ENCODE measurements around the gene MBLAC1. TPM values are rescaled to one million over a fixed set of nuclear protein-coding genes. Genes with fewer than 3 reads are reported as not detected.
A peak's percentile ranks its signal among the peaks of the same experiment; 100 is the strongest.

The MBLAC1 gene
- total RNA-seq, 1 experiment from 2014 or later, result 3.2 TPM

- Histone ChIP-seq H3K4me3 (ENCODE audit: low read depth, low read length) (no peak overlapping the region), H3K27me3 (replicated peaks; ENCODE audit: control insufficient read depth, insufficient read depth, low read length) (no peaks in the 10 kb centered on the region), H3K36me3 (ENCODE audit: control insufficient read depth, insufficient read depth, low read length) (peaks cover 9% of the 10 kb centered on the region), H3K9me3 (no peaks in the 10 kb centered on the region), H3K4me1 (0 out of 2 replicates have a peak, but pooled peaks cover 3% of the 10 kb centered on the region)
- no peak for DNase-seq
- Mint-ChIP-seq H3K36me3 (ENCODE audit: insufficient read depth, unreplicated experiment) (peaks cover 94% of the 10 kb centered on the region), H3K4me3 (ENCODE audit: unreplicated experiment) (no peak overlapping the region), H3K9me3 (ENCODE audit: unreplicated experiment) (no peaks in the 10 kb centered on the region), H3K27me3 (ENCODE audit: insufficient read depth, unreplicated experiment) (no peaks in the 10 kb centered on the region), H3K4me1 (ENCODE audit: low read depth, unreplicated experiment) (peaks cover 10% of the 10 kb centered on the region), H3K27ac (ENCODE audit: unreplicated experiment) (peak overlapping the region; percentile 6)
- TSS peak; percentile 25 for BruUV-seq (replicated peaks)
- intact Hi-C loops (cut with micrococcal nuclease; ENCODE audit: unreplicated experiment), result no loop called here
- CTCF ChIA-PET, result no interaction called here
- POLR2A ChIA-PET, result interaction anchor here (1.0 kb wide), 1 partner anchor 9 kb away, joined by 4 read pairs; no protein-coding TSS in a partner anchor
- no peak for TF ChIP-seq CTCF (IDR thresholded peaks at IDR 0.05; ENCODE audit: insufficient read depth in 1 of 2, low read depth in 1 of 2, low read length in 1 of 2, severe bottlenecking in 1 of 2, unreplicated experiment in 1 of 2)
These were observed 33.7 kb upstream of the MBLAC1 start for GRCh38 chr7:100093054-100093453.

GRCh38 chr7:100093498-100093897 is 33.3 kb upstream of the MBLAC1 start:
- H3K27ac Mint-ChIP-seq (ENCODE audit: unreplicated experiment), result peak overlapping the region; percentile 6
- H3K36me3 ChIP-seq (ENCODE audit: control insufficient read depth, insufficient read depth, low read length), result peaks cover 13% of the 10 kb centered on the region
- no peaks in the 10 kb centered on the region for H3K9me3 ChIP-seq
- intact Hi-C loops (cut with micrococcal nuclease; ENCODE audit: unreplicated experiment), result no loop called here
- POLR2A ChIA-PET, result no interaction called here
- no peak overlapping the region for H3K4me3 Mint-ChIP-seq (ENCODE audit: unreplicated experiment)
- CTCF ChIA-PET, result no interaction called here
- DNase-seq, result no peak
- peaks cover 14% of the 10 kb centered on the region for H3K4me1 Mint-ChIP-seq (ENCODE audit: low read depth, unreplicated experiment)
- H3K27me3 Mint-ChIP-seq (ENCODE audit: insufficient read depth, unreplicated experiment), result no peaks in the 10 kb centered on the region
- peaks cover 98% of the 10 kb centered on the region for H3K36me3 Mint-ChIP-seq (ENCODE audit: insufficient read depth, unreplicated experiment)
- no peaks in the 10 kb centered on the region for H3K9me3 Mint-ChIP-seq (ENCODE audit: unreplicated experiment)
- no TSS peak for BruUV-seq (replicated peaks)
- TF ChIP-seq CTCF (IDR thresholded peaks at IDR 0.05; ENCODE audit: insufficient read depth in 1 of 2, low read depth in 1 of 2, low read length in 1 of 2, severe bottlenecking in 1 of 2, unreplicated experiment in 1 of 2), result no peak
- no peak overlapping the region for H3K4me3 ChIP-seq (ENCODE audit: low read depth, low read length)
- H3K4me1 ChIP-seq, result no peaks in the 10 kb centered on the region
- no peaks in the 10 kb centered on the region for H3K27me3 ChIP-seq (replicated peaks; ENCODE audit: control insufficient read depth, insufficient read depth, low read length)

- H3K4me1 ChIP-seq, result no peaks in the 10 kb centered on the region
- H3K4me1 Mint-ChIP-seq (ENCODE audit: low read depth, unreplicated experiment), result peaks cover 19% of the 10 kb centered on the region
- no TSS peak for BruUV-seq (replicated peaks)
- no peak for TF ChIP-seq CTCF (IDR thresholded peaks at IDR 0.05; ENCODE audit: insufficient read depth in 1 of 2, low read depth in 1 of 2, low read length in 1 of 2, severe bottlenecking in 1 of 2, unreplicated experiment in 1 of 2)
- H3K27me3 ChIP-seq (replicated peaks; ENCODE audit: control insufficient read depth, insufficient read depth, low read length), result no peaks in the 10 kb centered on the region
- H3K36me3 ChIP-seq (ENCODE audit: control insufficient read depth, insufficient read depth, low read length), result peaks cover 13% of the 10 kb centered on the region
- no peaks in the 10 kb centered on the region for H3K9me3 ChIP-seq
- H3K9me3 Mint-ChIP-seq (ENCODE audit: unreplicated experiment), result no peaks in the 10 kb centered on the region
- no peak overlapping the region for H3K4me3 Mint-ChIP-seq (ENCODE audit: unreplicated experiment)
- intact Hi-C loops (cut with micrococcal nuclease; ENCODE audit: unreplicated experiment), result no loop called here
- H3K36me3 Mint-ChIP-seq (ENCODE audit: insufficient read depth, unreplicated experiment), result peaks cover 98% of the 10 kb centered on the region
- DNase-seq, result no peak
- H3K27me3 Mint-ChIP-seq (ENCODE audit: insufficient read depth, unreplicated experiment), result no peaks in the 10 kb centered on the region
- CTCF ChIA-PET, result no interaction called here
- H3K4me3 ChIP-seq (ENCODE audit: low read depth, low read length), result no peak overlapping the region
- peak overlapping the region; percentile 6 for H3K27ac Mint-ChIP-seq (ENCODE audit: unreplicated experiment)
- POLR2A ChIA-PET, result no interaction called here
These were observed 32.8 kb upstream of the MBLAC1 start for GRCh38 chr7:100093925-100094486.
